HEK293 (cell line): ENCODE data around the gene ADM2.

Experiments used
- CTCF ChIA-PET: fragments of 350-600 bp; formaldehyde crosslinking; extraction: SDS; loops from one replicate; lab custom pipeline; 2021; ENCODE audit warnings: antibody characterized with exemption; lab: Yijun Ruan, JAX
- POLR2A ChIA-PET: fragments of 300-600 bp; formaldehyde crosslinking; extraction: SDS; loops from one replicate; lab custom pipeline; 2020; ENCODE audit warnings: antibody characterized with exemption, inconsistent platforms; lab: Yijun Ruan, JAX
- H3K27ac ChIP-seq: fragments of 200-500 bp; sonication (Bioruptor generic); 2 replicates; pipeline ENCODE4 v1.5.1; 2014; ENCODE audit warnings: low read depth, low read length, control low read depth, inconsistent platforms; ENCODE audit errors: extremely low read depth
- H3K36me3 ChIP-seq, 2 experiments: fragments of 200-500 bp in 1 of 2; sonication (Bioruptor generic) in 1 of 2; 1 replicate in 1 of 2; 2 replicates in 1 of 2; pipeline ENCODE4 v1.5.1; 2014 to 2017; ENCODE audit warnings: inconsistent platforms in 2 of 2, low read length in 2 of 2; ENCODE audit not compliant: control insufficient read depth in 2 of 2, insufficient read depth in 1 of 2
- H3K4me1 ChIP-seq: fragments of 200-500 bp; sonication (Bioruptor generic); 2 replicates; pipeline ENCODE4 v1.5.1; 2014; ENCODE audit warnings: mild to moderate bottlenecking, low read length, inconsistent platforms; ENCODE audit not compliant: control insufficient read depth, insufficient read depth
- H3K4me3 ChIP-seq: 2 replicates; pipeline ENCODE4 v1.5.1; 2011; ENCODE audit warnings: low read depth, mild to moderate bottlenecking, control low read depth, low read length, moderate library complexity
- H3K9me3 ChIP-seq: fragments of 200-500 bp; sonication (Bioruptor generic); 2 replicates; pipeline ENCODE4 v1.5.1; 2014; ENCODE audit warnings: low read depth, low read length, inconsistent platforms; ENCODE audit not compliant: control insufficient read depth, insufficient read depth
- BCL11A ChIP-seq: fragments of 450-650 bp; formaldehyde crosslinking; IDR thresholded peaks from 2 replicates; pipeline ENCODE4 v1.5.1; 2016; ENCODE audit warnings: low read depth, missing biosample characterization, missing genetic modification characterization
- EGR2 ChIP-seq: fragments of 450-650 bp; formaldehyde crosslinking; IDR thresholded peaks from 2 replicates; pipeline ENCODE4 v1.5.1; 2016; ENCODE audit warnings: low read depth, missing biosample characterization, missing genetic modification characterization
- GLI4 ChIP-seq: fragments of 450-650 bp; formaldehyde crosslinking; IDR thresholded peaks from 2 replicates; pipeline ENCODE4 v1.5.1; 2016; ENCODE audit warnings: missing biosample characterization, missing genetic modification characterization
- GLIS2 ChIP-seq: fragments of 450-650 bp; formaldehyde crosslinking; IDR thresholded peaks from 2 replicates; pipeline ENCODE4 v1.5.1; 2016; ENCODE audit warnings: missing biosample characterization, missing genetic modification characterization
- HOXA7 ChIP-seq: sonication (generic); formaldehyde crosslinking; IDR thresholded peaks from 2 replicates; pipeline ENCODE4 v1.8.1; 2022; ENCODE audit warnings: missing genetic modification reagents, borderline replicate concordance
- KLF7 ChIP-seq: fragments of 450-650 bp; formaldehyde crosslinking; IDR thresholded peaks from 2 replicates; pipeline ENCODE4 v1.5.1; 2016; ENCODE audit warnings: missing biosample characterization, missing genetic modification characterization, borderline replicate concordance
- KLF9 ChIP-seq: fragments of 450-650 bp; formaldehyde crosslinking; IDR thresholded peaks from 2 replicates; pipeline ENCODE4 v1.5.1; 2016; ENCODE audit warnings: missing biosample characterization, missing genetic modification characterization, low read depth
- PRDM2 ChIP-seq: fragments of 450-650 bp; formaldehyde crosslinking; IDR thresholded peaks from 2 replicates; pipeline ENCODE4 v1.5.1; 2016; ENCODE audit warnings: missing biosample characterization, missing genetic modification characterization, borderline replicate concordance
- SCRT2 ChIP-seq: fragments of 450-650 bp; formaldehyde crosslinking; IDR thresholded peaks from 2 replicates; pipeline ENCODE4 v1.5.1; 2016; ENCODE audit warnings: missing biosample characterization, missing genetic modification characterization
- SETDB1 ChIP-seq: IDR thresholded peaks from one replicate; pipeline ENCODE4 v1.6.1; 2017; ENCODE audit warnings: mild to moderate bottlenecking, low read length, moderate library complexity, mixed read lengths; ENCODE audit not compliant: insufficient read length
- ZBTB1 ChIP-seq: fragments of 450-650 bp; formaldehyde crosslinking; IDR thresholded peaks from 2 replicates; pipeline ENCODE4 v1.5.1; 2016; ENCODE audit warnings: missing biosample characterization, missing genetic modification characterization
- ZBTB21 ChIP-seq: fragments of 450-650 bp; formaldehyde crosslinking; IDR thresholded peaks from 2 replicates; pipeline ENCODE4 v1.5.1; 2017; ENCODE audit warnings: missing biosample characterization, missing genetic modification characterization
- ZNF10 ChIP-seq: fragments of 450-650 bp; formaldehyde crosslinking; IDR thresholded peaks from 2 replicates; pipeline ENCODE4 v1.5.1; 2017; ENCODE audit warnings: missing biosample characterization, missing genetic modification characterization
- ZNF112 ChIP-seq: fragments of 450-650 bp; formaldehyde crosslinking; IDR thresholded peaks from 2 replicates; pipeline ENCODE4 v1.5.0; 2017; ENCODE audit warnings: missing biosample characterization, missing genetic modification characterization
- ZNF132 ChIP-seq: fragments of 450-650 bp; formaldehyde crosslinking; IDR thresholded peaks from 2 replicates; pipeline ENCODE4 v1.5.1; 2017; ENCODE audit warnings: missing biosample characterization, missing genetic modification characterization, borderline replicate concordance
- ZNF140 ChIP-seq: fragments of 450-650 bp; formaldehyde crosslinking; IDR thresholded peaks from 2 replicates; pipeline ENCODE4 v1.5.1; 2016; ENCODE audit warnings: missing biosample characterization, missing genetic modification characterization
- ZNF266 ChIP-seq: fragments of 450-650 bp; formaldehyde crosslinking; IDR thresholded peaks from 2 replicates; pipeline ENCODE4 v1.5.1; 2016; ENCODE audit warnings: missing biosample characterization, missing genetic modification characterization, low read depth
- ZNF423 ChIP-seq: fragments of 450-650 bp; formaldehyde crosslinking; IDR thresholded peaks from 2 replicates; pipeline ENCODE4 v1.5.1; 2016; ENCODE audit warnings: missing biosample characterization, missing genetic modification characterization
- ZNF48 ChIP-seq: fragments of 450-650 bp; formaldehyde crosslinking; IDR thresholded peaks from 2 replicates; pipeline ENCODE4 v1.5.1; 2016; ENCODE audit warnings: missing biosample characterization, missing genetic modification characterization
- ZNF571 ChIP-seq: fragments of 450-650 bp; formaldehyde crosslinking; IDR thresholded peaks from 2 replicates; pipeline ENCODE4 v1.5.0; 2017; ENCODE audit warnings: missing biosample characterization, missing genetic modification characterization
- ZNF639 ChIP-seq: fragments of 450-650 bp; formaldehyde crosslinking; IDR thresholded peaks from 2 replicates; pipeline ENCODE4 v1.5.1; 2016; ENCODE audit warnings: missing biosample characterization, missing genetic modification characterization
- ZNF654 ChIP-seq: fragments of 450-650 bp; formaldehyde crosslinking; IDR thresholded peaks from 2 replicates; pipeline ENCODE4 v1.5.1; 2016; ENCODE audit warnings: low read depth, missing biosample characterization, missing genetic modification characterization
- ZNF692 ChIP-seq: fragments of 450-650 bp; formaldehyde crosslinking; IDR thresholded peaks from 2 replicates; pipeline ENCODE4 v1.5.1; 2016; ENCODE audit warnings: missing biosample characterization, missing genetic modification characterization

ADM2 gene

GRCh38 chr22:50445071-50445879 lies 36.1 kb upstream of the ADM2 start (continued):
- TF ChIP-seq ZNF571 (tag by site-specific recombination) = no peak
- no peak for TF ChIP-seq PRDM2 (tag by site-specific recombination)
- no peak for TF ChIP-seq HOXA7
- no peak for TF ChIP-seq ZBTB21 (tag by site-specific recombination)
- TF ChIP-seq ZNF692 (tag by site-specific recombination) = peak; percentile 77
- no peak for TF ChIP-seq ZNF132 (tag by site-specific recombination)
- TF ChIP-seq GLI4 (tag by site-specific recombination) = no peak
- TF ChIP-seq ZNF654 (tag by site-specific recombination) = no peak
- no peak for TF ChIP-seq ZBTB1 (tag by site-specific recombination)
- TF ChIP-seq GLIS2 (tag by site-specific recombination) = 0 out of 2 replicates have a peak, but pooled peaks have one; percentile 34
- TF ChIP-seq ZNF112 = no peak
- no peak for TF ChIP-seq ZNF266 (tag by site-specific recombination)
- TF ChIP-seq ZNF639 (tag by site-specific recombination) = no peak
- no peak for TF ChIP-seq ZNF423 (tag by site-specific recombination)
- 0 out of 2 replicates have a peak, but pooled peaks have one; percentile 8 for TF ChIP-seq EGR2 (tag by site-specific recombination)
- TF ChIP-seq KLF7 (tag by site-specific recombination) = no peak

GRCh38 chr22:50445880-50446707 lies 35.2 kb upstream of the ADM2 start:
- H3K27ac ChIP-seq = peak overlapping the region; percentile 43
- H3K9me3 ChIP-seq = no peaks in the 10 kb centered on the region
- H3K36me3 ChIP-seq = peaks cover 18 to 86% of the 10 kb centered on the region in 2 experiments
- TF ChIP-seq ZNF10 (tag by site-specific recombination) (peak; percentile 59; the same call in 1 of the 2 replicates), BCL11A (tag by site-specific recombination) (peak; percentile 17; the same call in 1 of the 2 replicates), SETDB1 (no peak), KLF9 (tag by site-specific recombination) (no peak), ZNF48 (tag by site-specific recombination) (no peak), SCRT2 (tag by site-specific recombination) (peak; percentile 80; the same call in 1 of the 2 replicates), ZNF140 (tag by site-specific recombination) (no peak)
- POLR2A ChIA-PET = interaction anchor here (0.6 to 2.5 kb wide), 2 partner anchors 80 to 180 kb away, joined by 5 to 12 read pairs; partner anchors contain the start of gene SCO2
- CTCF ChIA-PET = interaction anchor here (0.7 kb wide), 1 partner anchor 50 kb away, joined by 4 read pairs; no protein-coding TSS in a partner anchor
- no peaks in the 10 kb centered on the region; the same call in 1 of the 2 replicates for H3K4me1 ChIP-seq
- no peak overlapping the region for H3K4me3 ChIP-seq
